Kidney (tissue), 14 donors: Measurements from ENCODE around the gene POGZ. TPM values are rescaled to one million over a fixed set of nuclear protein-coding genes. Genes with fewer than 3 reads are reported as not detected.

Experiments
- DNase-seq, 5 donors: peaks; one replicate each; pipeline ENCODE4 v3.0.0-alpha.2; 2013 to 2020
- FAIRE-seq: peaks from 2 replicates; lab custom pipeline; 2012; peaks lifted over from hg19 to GRCh38; lab: Jason Lieb, UNC
- H3K27ac ChIP-seq, 2 donors: one replicate each; pipeline ENCODE4 v1.7.0; 2013; ENCODE audit warnings: low read depth in 2 of 2, low read length in 2 of 2, inconsistent platforms in 1 of 2
- H3K27me3 ChIP-seq: one replicate; pipeline ENCODE4 v1.7.1; 2013; ENCODE audit warnings: low read length, inconsistent platforms; ENCODE audit not compliant: control insufficient read depth, insufficient read depth
- H3K36me3 ChIP-seq, 3 donors: one replicate each; pipeline versions ENCODE4 v1.7.0 to v1.7.1; 2013; ENCODE audit warnings: low read length in 3 of 3, control low read depth in 1 of 3, inconsistent platforms in 1 of 3; ENCODE audit not compliant: insufficient read depth in 3 of 3, control insufficient read depth in 2 of 3
- H3K4me1 ChIP-seq, 3 donors: one replicate each; pipeline versions ENCODE4 v1.7.0 to v1.7.1; 2013; ENCODE audit warnings: low read length in 3 of 3, inconsistent platforms in 1 of 3, low read depth in 1 of 3; ENCODE audit not compliant: control insufficient read depth in 2 of 3, insufficient read depth in 2 of 3
- H3K4me3 ChIP-seq, 3 donors: one replicate each; pipeline versions ENCODE4 v1.7.0 to v1.8.1; 2013; ENCODE audit warnings: low read length in 3 of 3, control low read depth in 1 of 3, inconsistent platforms in 1 of 3
- H3K9ac ChIP-seq, 3 donors: one replicate each; pipeline versions ENCODE4 v1.7.0 to v1.7.1; 2013; ENCODE audit warnings: low read length in 3 of 3, control low read depth in 1 of 3, inconsistent platforms in 1 of 3
- H3K9me3 ChIP-seq, 3 donors: one replicate each; pipeline versions ENCODE4 v1.7.0 to v1.7.1; 2013; ENCODE audit warnings: low read length in 3 of 3, control low read depth in 1 of 3, inconsistent platforms in 1 of 3; ENCODE audit not compliant: control insufficient read depth in 2 of 3, insufficient read depth in 1 of 3
- intact Hi-C: fragments of 100-400 bp; cut with DNase I; formaldehyde crosslinking; loops from one replicate; pipeline ENCODE4 v1.11.1; 2022
- polyA plus RNA-seq: library from polyadenylated mRNA; stranded (reverse); fragments of 350-450 nt; fragmentation: Illumina TruSeq; extraction: RNeasy Lipid Tissue Mini Kit (QIAGEN cat#74804); gene quantifications from one replicate; pipeline ENCODE4 v1.2.3, GENCODE V29; 2014; ENCODE audit warnings: low read depth, low replicate concordance; ENCODE audit not compliant: insufficient read depth
- total RNA-seq: library from RNA; stranded (reverse); fragmentation: NEBNext Ultra II Directional; extraction: Animal tissue kit (Norgen Biotek cat#: 25700); gene quantifications from one replicate; pipeline ENCODE4 v1.2.1, GENCODE V29; 2021
- TF ChIP-seq, protein P1 (sequence below): IDR thresholded peaks from 3 replicates; pipeline ENCODE4 v1.5.1; 2012; ENCODE audit warnings: mild to moderate bottlenecking, moderate library complexity, borderline replicate concordance; ENCODE audit not compliant: insufficient read depth; ENCODE audit errors: extremely low read depth
- donor health status: control.
- donor health status: control.
- donor health status: control.
- donor health status: control.
- donor health status: control.
- donor health status: DM: yes; HTN: yes; CAD: no.
- donor health status: Normal renal cell carcinoma (clear cell type).

POGZ gene
- total and polyA plus RNA-seq, 2 donors from 2014 or later, result 16.4 to 96.6 TPM

DNA sequence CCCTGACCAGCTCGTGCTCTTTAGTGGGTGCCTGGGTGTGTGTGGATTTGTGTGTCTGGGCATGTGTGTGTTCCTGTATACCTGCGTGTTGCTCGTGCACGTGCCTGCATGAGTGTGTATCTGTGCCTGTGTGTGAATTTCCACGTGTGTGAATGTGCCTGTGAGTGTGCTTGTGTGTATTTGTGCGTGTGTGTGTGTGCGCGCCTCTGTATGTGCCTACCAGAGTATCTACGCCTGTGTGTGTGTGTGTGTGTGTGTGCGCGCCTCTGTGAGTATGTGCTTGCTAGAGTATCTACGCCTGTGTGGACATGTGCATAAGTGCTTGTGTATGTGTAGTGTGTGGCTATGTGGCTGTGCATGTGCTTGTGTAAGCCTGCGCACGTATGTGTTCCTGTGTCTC is 86.1 kb downstream of the POGZ start:
- no peaks in the 10 kb centered on the region for H3K9me3 ChIP-seq
- H3K4me3 ChIP-seq, result no peak overlapping the region
- H3K4me1 ChIP-seq, result peaks cover 0 to 39% (median 37%) of the 10 kb centered on the region in 3 donors
- DNase-seq (no peak), FAIRE-seq (no peak)
- no peaks in the 10 kb centered on the region for H3K27me3 ChIP-seq
- intact Hi-C loops, result no loop called here
- no peak overlapping the region for H3K9ac ChIP-seq
- TF ChIP-seq, protein P1, sequence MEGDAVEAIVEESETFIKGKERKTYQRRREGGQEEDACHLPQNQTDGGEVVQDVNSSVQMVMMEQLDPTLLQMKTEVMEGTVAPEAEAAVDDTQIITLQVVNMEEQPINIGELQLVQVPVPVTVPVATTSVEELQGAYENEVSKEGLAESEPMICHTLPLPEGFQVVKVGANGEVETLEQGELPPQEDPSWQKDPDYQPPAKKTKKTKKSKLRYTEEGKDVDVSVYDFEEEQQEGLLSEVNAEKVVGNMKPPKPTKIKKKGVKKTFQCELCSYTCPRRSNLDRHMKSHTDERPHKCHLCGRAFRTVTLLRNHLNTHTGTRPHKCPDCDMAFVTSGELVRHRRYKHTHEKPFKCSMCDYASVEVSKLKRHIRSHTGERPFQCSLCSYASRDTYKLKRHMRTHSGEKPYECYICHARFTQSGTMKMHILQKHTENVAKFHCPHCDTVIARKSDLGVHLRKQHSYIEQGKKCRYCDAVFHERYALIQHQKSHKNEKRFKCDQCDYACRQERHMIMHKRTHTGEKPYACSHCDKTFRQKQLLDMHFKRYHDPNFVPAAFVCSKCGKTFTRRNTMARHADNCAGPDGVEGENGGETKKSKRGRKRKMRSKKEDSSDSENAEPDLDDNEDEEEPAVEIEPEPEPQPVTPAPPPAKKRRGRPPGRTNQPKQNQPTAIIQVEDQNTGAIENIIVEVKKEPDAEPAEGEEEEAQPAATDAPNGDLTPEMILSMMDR, result no peak
- no peaks in the 10 kb centered on the region for H3K36me3 ChIP-seq
- H3K27ac ChIP-seq, result no peak overlapping the region

DNA sequence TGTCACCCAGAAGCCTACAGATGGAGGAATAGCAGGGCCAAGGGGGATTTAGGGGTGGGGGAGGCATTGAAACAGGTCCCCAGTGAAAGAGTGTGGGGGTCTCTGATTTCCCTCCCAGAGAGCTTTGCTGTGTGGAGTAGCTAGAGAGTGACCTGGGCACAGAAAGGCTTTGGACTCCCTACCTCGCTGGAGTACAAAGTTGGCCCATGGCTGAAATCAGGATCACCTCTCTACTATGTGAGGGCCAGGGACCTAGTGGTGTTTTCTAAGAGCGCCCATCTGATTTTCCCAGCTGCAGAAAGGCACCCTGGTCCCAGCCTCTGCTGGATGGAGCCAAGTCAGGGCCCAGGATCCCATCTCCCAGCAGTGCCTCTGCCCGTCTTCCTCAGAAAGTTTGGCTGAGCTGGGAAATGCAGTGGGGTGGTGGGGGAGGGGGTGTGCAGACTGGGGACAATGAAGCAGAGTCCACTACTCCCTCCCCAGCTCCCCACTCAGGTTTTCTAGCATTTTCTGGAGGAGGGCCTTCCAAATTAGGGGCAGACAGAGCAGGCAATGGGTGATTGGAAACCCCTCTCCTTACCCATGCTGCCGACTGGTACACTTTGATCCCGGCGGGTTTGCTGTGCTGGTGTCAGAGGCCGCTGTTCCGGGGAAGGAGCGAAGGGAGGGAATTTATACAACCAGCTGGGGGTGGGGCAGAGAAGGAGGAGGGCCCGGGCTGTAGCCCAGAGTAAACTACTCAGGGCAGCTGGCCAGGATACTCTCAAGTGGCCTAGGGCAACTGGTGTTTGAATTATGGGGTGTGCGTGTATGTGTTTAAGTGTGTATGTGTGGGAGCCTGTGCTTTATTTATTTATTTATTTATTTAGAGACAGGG is 87.0 kb downstream of the POGZ start, which contains the start of gene SELENBP1:
Gene SELENBP1, minus strand, starts transcription at position 648 of the 877 bp plus-strand sequence. Its CDS starts 64 bp downstream, at position 584.
- H3K4me3 ChIP-seq, result peak within 1 kb of the TSS; percentile 61 to 87 (median 65)
- intact Hi-C loops, result no loop called here
- TF ChIP-seq, protein P1, result no peak
- peaks cover 0 to 48% (median 45%) of the 10 kb centered on the region in 3 donors for H3K4me1 ChIP-seq
- peak; percentile 79 to 94 (median 89) for DNase-seq
- no peaks in the 10 kb centered on the region for H3K27me3 ChIP-seq
- H3K27ac ChIP-seq, result peak within 1 kb of the TSS; percentile 85 to 93
- H3K9ac ChIP-seq, result peak within 1 kb of the TSS in 1 of 3 donors; percentile 79
- no peak for FAIRE-seq
- no peaks in the 10 kb centered on the region for H3K36me3 ChIP-seq
- no peaks in the 10 kb centered on the region for H3K9me3 ChIP-seq

DNA sequence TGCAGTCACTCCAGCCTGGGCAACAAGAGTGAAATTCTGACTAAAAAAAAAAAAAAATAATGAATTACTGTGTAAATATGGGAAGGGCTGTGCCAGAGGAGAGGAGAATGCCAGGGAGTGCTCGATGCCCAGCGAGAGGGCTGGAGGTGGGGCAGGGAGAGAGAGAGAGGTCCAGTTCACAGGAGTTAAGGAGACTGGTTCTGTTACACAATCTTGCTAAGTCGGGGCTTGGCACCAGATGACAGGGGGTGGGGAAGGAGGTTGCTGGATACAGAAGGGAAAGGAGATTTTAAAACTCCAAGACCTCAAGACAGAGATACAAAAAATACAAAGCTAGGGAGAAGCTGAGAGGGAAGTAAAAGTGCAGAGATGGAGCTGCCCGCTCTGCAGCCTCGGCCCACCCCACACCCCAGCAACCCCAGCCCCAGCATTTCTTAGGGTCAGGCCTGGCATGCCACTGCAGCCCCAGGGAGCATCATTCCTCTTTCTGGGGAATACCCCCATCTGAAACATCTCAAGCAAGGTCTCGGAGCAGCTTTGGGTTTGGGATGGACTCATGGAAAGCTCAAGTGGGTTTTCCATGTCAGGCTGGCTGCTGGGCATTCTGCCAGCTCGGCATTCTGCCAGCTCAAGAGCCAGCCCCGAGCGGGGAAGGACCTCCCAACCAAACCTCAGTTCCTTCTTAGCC is 87.8 kb downstream of the POGZ start:
- Histone ChIP-seq H3K27me3 (no peaks in the 10 kb centered on the region), H3K36me3 (peaks cover 0 to 3% (median 1%) of the 10 kb centered on the region in 3 donors), H3K27ac (peak overlapping the region; percentile 85 to 93), H3K9ac (peak overlapping the region in 1 of 3 donors; percentile 79), H3K4me1 (peaks cover 0 to 48% (median 45%) of the 10 kb centered on the region in 3 donors), H3K9me3 (no peaks in the 10 kb centered on the region), H3K4me3 (peak overlapping the region in 2 of 3 donors; percentile 65 to 87)
- FAIRE-seq (no peak), DNase-seq (peak; percentile 35 to 84 (median 63))
- TF ChIP-seq, protein P1, result no peak
- intact Hi-C loops, result no loop called here
